Mucosa of stomach (tissue), 1 donor: Measurements from ENCODE around the gene PLPP4.

Source experiments
- H3K27me3 ChIP-seq: one replicate; pipeline ENCODE4 v1.7.0; 2013; ENCODE audit warnings: mild to moderate bottlenecking, low read length; ENCODE audit not compliant: control insufficient read depth, insufficient read depth
- H3K36me3 ChIP-seq: one replicate; pipeline ENCODE4 v1.7.0; 2013; ENCODE audit warnings: low read length; ENCODE audit not compliant: control insufficient read depth, insufficient read depth
- H3K4me1 ChIP-seq: one replicate; pipeline ENCODE4 v1.7.0; 2013; ENCODE audit warnings: mild to moderate bottlenecking, low read length; ENCODE audit not compliant: control insufficient read depth, insufficient read depth
- H3K4me3 ChIP-seq: one replicate; pipeline ENCODE4 v1.7.0; 2013; ENCODE audit warnings: low read length
- H3K9ac ChIP-seq: one replicate; pipeline ENCODE4 v1.7.0; 2013; ENCODE audit warnings: mild to moderate bottlenecking, low read length, moderate library complexity
- H3K9me3 ChIP-seq: one replicate; pipeline ENCODE4 v1.7.0; 2013; ENCODE audit warnings: mild to moderate bottlenecking, low read length, moderate library complexity; ENCODE audit not compliant: control insufficient read depth
- donor health status: Pancreatic carcinoma.

Gene PLPP4

GRCh38 chr10:120572307-120572706 is 115.3 kb downstream of the PLPP4 start:
- H3K4me1 ChIP-seq, result no peaks in the 10 kb centered on the region
- no peak overlapping the region for H3K9ac ChIP-seq
- no peaks in the 10 kb centered on the region for H3K36me3 ChIP-seq
- no peak overlapping the region for H3K4me3 ChIP-seq
- H3K27me3 ChIP-seq, result no peaks in the 10 kb centered on the region
- H3K9me3 ChIP-seq, result no peaks in the 10 kb centered on the region

GRCh38 chr10:120573355-120573754 is 116.3 kb downstream of the PLPP4 start:
- no peak overlapping the region for H3K4me3 ChIP-seq
- H3K9ac ChIP-seq, result no peak overlapping the region
- no peaks in the 10 kb centered on the region for H3K4me1 ChIP-seq
- H3K9me3 ChIP-seq, result no peaks in the 10 kb centered on the region
- H3K36me3 ChIP-seq, result no peaks in the 10 kb centered on the region
- H3K27me3 ChIP-seq, result no peaks in the 10 kb centered on the region

GRCh38 chr10:120574981-120575380 is 118.0 kb downstream of the PLPP4 start:
- no peaks in the 10 kb centered on the region for H3K36me3 ChIP-seq
- H3K9ac ChIP-seq, result no peak overlapping the region
- H3K27me3 ChIP-seq, result no peaks in the 10 kb centered on the region
- no peaks in the 10 kb centered on the region for H3K9me3 ChIP-seq
- H3K4me3 ChIP-seq, result no peak overlapping the region
- H3K4me1 ChIP-seq, result no peaks in the 10 kb centered on the region

- no peaks in the 10 kb centered on the region for H3K4me1 ChIP-seq
Observed at GRCh38 chr10:120575411-120575810, 118.4 kb downstream of the PLPP4 start.

GRCh38 chr10:120578134-120578533 is 121.1 kb downstream of the PLPP4 start:
- Histone ChIP-seq H3K27me3 (no peaks in the 10 kb centered on the region), H3K4me1 (no peaks in the 10 kb centered on the region), H3K36me3 (no peaks in the 10 kb centered on the region), H3K9me3 (no peaks in the 10 kb centered on the region), H3K4me3 (no peak overlapping the region), H3K9ac (no peak overlapping the region)

More at GRCh38 chr10:120575411-120575810, 118.4 kb downstream of the PLPP4 start:
- Histone ChIP-seq H3K27me3 (no peaks in the 10 kb centered on the region), H3K9me3 (no peaks in the 10 kb centered on the region), H3K9ac (no peak overlapping the region), H3K4me3 (no peak overlapping the region), H3K36me3 (no peaks in the 10 kb centered on the region)

- H3K9me3 ChIP-seq, result no peaks in the 10 kb centered on the region
- H3K4me1 ChIP-seq, result no peaks in the 10 kb centered on the region
- no peak overlapping the region for H3K4me3 ChIP-seq
- H3K27me3 ChIP-seq, result no peaks in the 10 kb centered on the region
- H3K9ac ChIP-seq, result no peak overlapping the region
- H3K36me3 ChIP-seq, result no peaks in the 10 kb centered on the region
Observed at GRCh38 chr10:120578890-120579289, 121.9 kb downstream of the PLPP4 start.

GRCh38 chr10:120580918-120581895 is 124.2 kb downstream of the PLPP4 start:
- no peak overlapping the region for H3K9ac ChIP-seq
- no peak overlapping the region for H3K4me3 ChIP-seq
- H3K9me3 ChIP-seq, result no peaks in the 10 kb centered on the region
- no peaks in the 10 kb centered on the region for H3K4me1 ChIP-seq
- H3K36me3 ChIP-seq, result no peaks in the 10 kb centered on the region
- H3K27me3 ChIP-seq, result peaks cover 4% of the 10 kb centered on the region

- Histone ChIP-seq H3K4me3 (no peak overlapping the region), H3K9ac (no peak overlapping the region), H3K27me3 (peaks cover 4% of the 10 kb centered on the region), H3K9me3 (no peaks in the 10 kb centered on the region), H3K36me3 (no peaks in the 10 kb centered on the region), H3K4me1 (no peaks in the 10 kb centered on the region)
Observed at GRCh38 chr10:120582753-120583152, 125.7 kb downstream of the PLPP4 start.

GRCh38 chr10:120583424-120584108 is 126.5 kb downstream of the PLPP4 start:
- Histone ChIP-seq H3K27me3 (peaks cover 4% of the 10 kb centered on the region), H3K4me1 (no peaks in the 10 kb centered on the region), H3K9me3 (no peaks in the 10 kb centered on the region), H3K4me3 (no peak overlapping the region), H3K9ac (no peak overlapping the region), H3K36me3 (no peaks in the 10 kb centered on the region)

- no peaks in the 10 kb centered on the region for H3K36me3 ChIP-seq
- no peak overlapping the region for H3K9ac ChIP-seq
- no peaks in the 10 kb centered on the region for H3K4me1 ChIP-seq
- H3K9me3 ChIP-seq, result no peaks in the 10 kb centered on the region
- no peak overlapping the region for H3K4me3 ChIP-seq
- H3K27me3 ChIP-seq, result peaks cover 4% of the 10 kb centered on the region
Observed at GRCh38 chr10:120584786-120585185, 127.8 kb downstream of the PLPP4 start.

- no peaks in the 10 kb centered on the region for H3K4me1 ChIP-seq
- H3K27me3 ChIP-seq, result peaks cover 4% of the 10 kb centered on the region
- no peak overlapping the region for H3K9ac ChIP-seq
- no peak overlapping the region for H3K4me3 ChIP-seq
- no peaks in the 10 kb centered on the region for H3K9me3 ChIP-seq
- no peaks in the 10 kb centered on the region for H3K36me3 ChIP-seq
Observed at GRCh38 chr10:120586471-120586872, 129.4 kb downstream of the PLPP4 start.

GRCh38 chr10:120587061-120587460 is 130.0 kb downstream of the PLPP4 start:
- Histone ChIP-seq H3K9ac (no peak overlapping the region), H3K9me3 (no peaks in the 10 kb centered on the region), H3K27me3 (peaks cover 4% of the 10 kb centered on the region), H3K4me1 (no peaks in the 10 kb centered on the region), H3K4me3 (no peak overlapping the region), H3K36me3 (no peaks in the 10 kb centered on the region)
